SK-N-MC (cell line): ENCODE measurements around the gene MOB1B.

Experiments
- EZH2 ChIP-seq: fragments of 200-600 bp; sonication (generic); IDR thresholded peaks from one replicate; pipeline ENCODE4 v1.6.1; 2017; ENCODE audit warnings: antibody characterized with exemption
- FOXP2 ChIP-seq: optimal IDR thresholded peaks from 2 replicates; pipeline ENCODE3; 2011; ENCODE audit warnings: mild to moderate bottlenecking, moderate library complexity; ENCODE audit not compliant: insufficient read depth; ENCODE audit errors: extremely low read length, control extremely low read depth
- POLR2AphosphoS5 ChIP-seq: IDR thresholded peaks from 2 replicates; pipeline ENCODE4 v1.6.1; 2012; ENCODE audit warnings: mild to moderate bottlenecking, low read depth, low read length, borderline replicate concordance

- TF ChIP-seq FOXP2: no peak
- no peak for TF ChIP-seq POLR2AphosphoS5
- no peak for TF ChIP-seq EZH2
Measured at GRCh38 chr4:70927502-70928137, 25.5 kb downstream of the MOB1B start.
